NCI-H82 treated with DMSO at 0.1 percent for 48 hours (cell line): ENCODE data around the gene GRK4.
"Not testable (repeated sequence)": the region's sequence is repeated elsewhere in the genome, so short reads cannot be mapped to it uniquely, and the experiment has no call there.

Experiments
- DNase-seq: peaks from one replicate; lab custom pipeline; 2025; ENCODE audit not compliant: unreplicated experiment; lab: John Stamatoyannopoulos, UW

The GRK4 gene

DNA sequence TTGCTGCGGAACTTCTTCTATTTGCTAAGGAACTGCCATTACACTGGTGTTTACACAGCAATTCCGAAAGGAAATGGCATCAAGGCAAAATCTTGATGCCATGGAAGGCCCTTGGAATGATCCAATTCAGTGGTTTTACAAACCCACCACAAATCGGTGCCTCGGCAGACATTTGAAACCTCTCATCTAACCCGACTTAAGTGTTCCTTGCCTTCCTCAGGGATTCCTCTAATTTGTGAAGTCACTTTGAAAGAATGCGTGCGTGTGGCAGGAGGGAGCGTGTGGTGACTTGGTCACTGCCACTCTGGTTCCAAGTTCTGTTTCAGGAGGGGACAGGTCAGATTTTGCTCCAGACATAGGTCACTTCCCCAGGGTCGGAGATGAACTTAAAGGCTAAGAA lies 4.9 kb upstream of the GRK4 start:
- no peak for DNase-seq

DNA sequence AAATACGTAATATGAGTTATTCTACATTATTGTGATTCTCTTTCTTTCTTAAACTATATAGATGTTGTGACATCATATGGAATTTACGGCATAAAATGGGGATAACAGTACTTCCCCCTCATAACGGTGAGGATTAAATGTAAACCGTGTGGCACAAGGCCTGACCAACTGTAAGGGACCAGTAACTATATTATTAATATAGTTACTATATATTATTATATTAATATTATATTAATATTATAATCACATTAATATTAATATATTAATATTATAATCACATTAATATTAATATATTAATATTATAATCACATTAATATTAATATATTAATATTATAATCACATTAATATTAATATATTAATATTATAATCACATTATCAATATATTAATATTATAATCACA lies 2.9 kb upstream of the GRK4 start:
- not testable (repeated sequence) for DNase-seq

DNA sequence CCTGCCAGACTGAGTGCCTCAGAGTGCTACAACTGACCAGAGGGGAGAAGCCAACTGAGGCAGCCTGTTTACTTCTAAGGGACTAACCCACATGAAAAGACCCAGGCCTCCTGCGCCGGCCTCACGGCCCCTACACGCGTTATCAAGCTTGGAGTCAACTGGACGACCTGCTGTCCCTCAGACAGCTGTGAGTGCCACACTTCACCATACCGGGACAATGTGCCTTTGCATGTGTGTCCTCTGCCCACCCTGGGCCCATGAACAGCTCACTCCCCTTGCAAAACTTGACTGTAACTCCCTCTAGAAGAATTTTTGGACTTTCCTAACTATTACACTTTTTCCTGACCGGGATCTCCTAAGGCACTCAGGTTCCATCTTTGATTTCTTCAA lies 2.0 kb upstream of the GRK4 start:
- no peak for DNase-seq

DNA sequence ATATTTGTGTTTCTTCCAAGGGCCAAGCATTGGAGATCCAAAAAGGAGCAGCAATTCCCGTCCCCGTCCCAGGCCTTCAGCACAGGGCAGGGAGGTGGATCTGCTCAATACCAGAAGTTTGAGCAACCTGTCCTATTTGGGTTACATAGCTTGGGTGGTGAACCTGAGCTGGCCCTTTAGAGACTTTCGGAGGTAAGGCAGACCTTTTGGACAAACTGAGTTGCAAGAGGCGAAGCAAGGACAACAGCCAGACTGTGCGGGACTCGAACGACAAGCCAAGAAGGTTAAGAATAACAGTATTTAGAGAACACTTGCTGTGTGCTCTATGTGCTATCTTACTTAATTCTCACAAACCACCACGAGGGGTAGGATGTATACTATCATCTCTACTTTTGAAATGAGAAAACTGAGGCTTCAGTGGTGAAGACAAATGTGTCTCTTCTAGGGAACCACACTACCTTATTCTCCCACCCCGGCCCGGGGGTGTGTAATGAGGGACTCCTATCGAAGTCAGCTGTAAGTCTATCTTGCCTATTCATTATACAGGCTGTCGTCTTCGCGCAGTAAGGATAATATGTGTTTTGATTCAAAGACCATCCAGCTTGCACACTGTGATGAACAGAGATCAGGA lies 1.4 kb upstream of the GRK4 start:
- no peak for DNase-seq

DNA sequence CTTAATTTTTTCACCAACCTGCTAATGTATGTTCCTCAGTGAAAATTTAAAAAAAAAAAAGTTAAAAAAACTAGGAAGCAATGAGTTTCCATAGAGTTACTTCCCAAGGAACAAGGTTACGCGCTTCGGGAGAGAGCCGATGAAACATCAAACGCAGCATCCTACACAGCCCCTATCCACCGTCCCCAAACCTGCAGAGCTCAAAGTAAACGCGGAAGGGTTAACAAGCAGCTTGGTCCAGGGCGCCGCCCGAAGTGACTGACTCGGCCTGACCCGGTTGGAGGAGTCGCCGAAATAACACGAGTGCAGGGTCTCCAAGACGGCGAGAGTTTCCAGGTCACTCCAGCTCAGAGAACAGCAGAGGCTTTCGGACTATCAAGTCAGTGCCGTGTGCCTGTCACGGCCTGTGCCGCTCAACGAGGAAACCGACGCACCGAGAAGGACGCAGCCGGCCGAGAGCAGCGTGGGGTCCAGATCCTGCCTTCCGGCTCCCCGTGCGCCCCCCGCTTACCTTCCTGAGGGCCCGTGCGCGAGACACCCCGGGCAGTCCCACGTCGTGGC lies 677 bp upstream of the GRK4 start:
- no peak for DNase-seq

DNA sequence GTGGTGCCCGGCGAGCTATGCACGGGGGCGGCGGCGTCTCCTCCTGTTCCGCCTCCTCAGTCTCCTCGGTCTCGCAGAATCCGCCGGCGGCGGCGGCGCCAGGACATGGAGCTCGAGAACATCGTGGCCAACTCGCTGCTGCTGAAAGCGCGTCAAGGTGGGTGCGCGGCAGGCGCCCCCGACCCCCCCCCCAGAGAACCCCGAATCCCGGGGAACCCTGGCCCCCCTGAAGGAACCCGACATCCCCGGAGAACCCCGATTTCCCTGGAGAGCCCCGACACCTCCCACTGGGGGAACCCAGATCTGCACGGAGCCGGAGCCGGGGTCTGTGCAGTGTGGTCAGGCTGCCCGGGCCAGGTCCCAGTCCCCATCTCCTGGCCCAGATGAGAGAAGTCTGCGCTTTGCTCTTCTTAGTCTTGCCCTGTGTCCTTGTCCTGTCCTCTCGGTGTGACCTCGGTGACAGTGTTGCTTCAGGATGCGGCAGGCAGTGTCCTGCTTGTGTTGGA lies 648 bp downstream of the GRK4 start:
- DNase-seq, result no peak

DNA sequence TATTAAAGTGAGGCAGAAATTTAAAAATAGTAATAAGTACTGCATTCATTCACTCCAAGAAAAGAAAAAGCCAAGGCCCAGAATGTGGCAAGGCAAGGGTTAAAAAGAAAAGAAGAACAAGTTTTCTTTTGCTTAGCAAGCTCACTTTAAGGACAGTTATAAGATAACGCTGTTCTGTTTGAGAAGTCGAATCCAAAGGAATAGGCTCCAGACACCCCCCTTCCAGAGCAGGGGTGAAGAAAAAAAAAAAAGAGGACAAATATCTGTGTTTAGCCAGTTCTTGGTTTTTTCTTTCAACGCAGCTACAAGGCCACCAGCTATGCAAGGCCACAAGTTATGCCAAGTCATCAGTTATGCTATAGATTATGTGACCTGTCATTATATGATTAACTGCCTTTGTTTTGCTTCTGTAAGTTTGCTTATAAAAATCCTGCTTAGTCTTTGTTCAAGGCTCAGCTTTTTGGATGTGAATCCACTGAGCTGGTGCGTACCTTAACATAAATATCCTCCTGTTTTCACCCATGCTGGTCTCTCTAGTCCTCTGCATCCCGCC lies 1.4 kb downstream of the GRK4 start:
- DNase-seq, result no peak

DNA sequence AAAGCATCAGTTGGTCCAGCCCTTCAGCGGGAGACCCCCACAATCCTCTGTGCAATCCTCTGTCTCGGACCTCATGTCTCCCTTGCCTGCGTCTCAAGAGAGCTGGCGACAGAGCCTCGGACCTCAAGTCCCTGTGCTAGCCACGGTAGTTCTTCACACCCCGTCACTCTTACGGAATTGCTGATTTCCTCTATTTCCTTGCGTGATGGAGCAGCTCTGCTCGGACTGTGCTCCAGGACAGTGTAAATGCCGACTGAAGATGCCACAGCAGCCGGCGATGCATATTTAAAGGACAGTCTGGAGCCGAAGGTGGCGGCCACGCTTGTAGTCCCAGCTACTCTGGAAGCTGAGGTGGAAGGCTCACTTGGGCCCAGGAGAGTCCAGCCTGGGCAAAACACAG lies 1.9 kb downstream of the GRK4 start:
- no peak for DNase-seq

DNA sequence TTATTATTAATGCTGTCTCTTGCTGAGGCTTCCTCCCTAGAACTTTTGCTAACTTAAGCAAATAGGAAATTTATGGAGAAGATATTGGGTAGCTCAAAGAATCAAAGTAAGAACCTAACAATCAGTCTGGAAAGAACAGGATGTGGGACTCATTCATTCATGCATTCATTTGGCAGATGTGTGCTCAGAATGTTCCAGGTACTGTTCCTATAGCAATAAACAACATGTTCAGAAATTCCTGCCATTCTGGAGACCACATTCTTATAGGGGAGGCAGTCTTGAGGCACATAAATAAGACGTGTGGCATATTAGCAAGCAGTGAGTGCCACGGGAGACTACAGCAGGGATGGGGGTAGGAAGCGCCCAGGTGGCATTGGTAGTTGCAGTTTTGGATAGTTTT lies 5.0 kb downstream of the GRK4 start:
- no peak for DNase-seq

DNA sequence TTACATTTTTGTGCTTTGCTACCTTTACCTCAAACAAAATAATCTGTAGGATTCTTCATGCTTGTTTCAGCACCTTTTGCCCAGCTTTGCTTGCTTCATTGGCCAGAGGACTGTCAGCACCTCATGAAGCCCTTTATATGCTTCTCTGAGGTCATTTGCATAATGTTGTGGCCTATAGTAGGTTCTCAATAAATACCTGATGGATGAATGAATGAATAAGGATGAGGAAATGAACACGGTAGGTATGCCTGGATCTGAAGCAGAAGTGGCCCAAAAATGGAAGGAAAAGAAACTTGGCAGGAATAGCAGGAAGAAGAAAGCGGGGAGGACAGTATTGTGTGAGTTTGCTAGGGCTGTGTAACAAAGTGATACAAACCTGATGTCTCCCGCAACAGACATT lies 7.9 kb downstream of the GRK4 start:
- no peak for DNase-seq

DNA sequence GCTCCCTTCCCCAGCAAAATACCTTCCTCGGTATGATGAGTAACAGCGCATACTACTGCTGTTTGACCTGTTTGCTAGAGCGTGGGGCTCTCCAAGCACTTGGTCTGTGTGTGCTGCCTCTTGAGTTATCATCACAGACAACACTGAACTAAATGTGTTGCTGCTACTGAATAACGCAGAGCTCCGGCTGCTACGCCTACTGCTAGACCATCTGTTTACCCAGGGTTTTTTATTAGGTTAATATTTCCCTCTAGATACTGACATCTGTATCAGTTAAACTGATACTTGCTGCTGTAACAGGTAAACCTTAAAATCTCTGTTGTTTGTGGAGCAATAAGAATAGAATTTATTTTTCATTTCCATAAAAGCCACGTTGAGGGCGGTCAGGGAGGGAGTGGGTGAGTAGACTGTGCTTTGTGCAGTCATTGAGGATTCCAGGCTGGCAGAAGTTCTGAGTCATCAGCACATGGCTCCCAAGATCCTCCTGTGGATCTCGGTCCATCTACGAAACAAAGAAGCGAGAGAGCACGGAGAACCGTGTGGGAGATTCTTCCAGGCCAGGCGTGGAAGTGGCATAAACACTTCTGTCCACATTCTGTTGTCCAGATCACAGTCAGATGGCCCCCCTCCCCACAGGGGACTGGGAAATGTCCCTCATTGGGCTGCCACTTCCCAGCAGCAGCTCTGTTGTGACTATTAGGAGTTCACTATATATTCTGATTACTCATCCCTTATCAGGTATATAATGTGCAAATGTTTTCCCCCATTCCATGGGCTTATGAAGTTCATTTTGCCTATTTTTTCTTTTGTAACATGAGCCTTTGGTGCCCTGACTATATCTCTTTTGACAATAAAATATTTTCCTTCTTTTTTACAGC lies 14.1 kb downstream of the GRK4 start:
- DNase-seq, result no peak

DNA sequence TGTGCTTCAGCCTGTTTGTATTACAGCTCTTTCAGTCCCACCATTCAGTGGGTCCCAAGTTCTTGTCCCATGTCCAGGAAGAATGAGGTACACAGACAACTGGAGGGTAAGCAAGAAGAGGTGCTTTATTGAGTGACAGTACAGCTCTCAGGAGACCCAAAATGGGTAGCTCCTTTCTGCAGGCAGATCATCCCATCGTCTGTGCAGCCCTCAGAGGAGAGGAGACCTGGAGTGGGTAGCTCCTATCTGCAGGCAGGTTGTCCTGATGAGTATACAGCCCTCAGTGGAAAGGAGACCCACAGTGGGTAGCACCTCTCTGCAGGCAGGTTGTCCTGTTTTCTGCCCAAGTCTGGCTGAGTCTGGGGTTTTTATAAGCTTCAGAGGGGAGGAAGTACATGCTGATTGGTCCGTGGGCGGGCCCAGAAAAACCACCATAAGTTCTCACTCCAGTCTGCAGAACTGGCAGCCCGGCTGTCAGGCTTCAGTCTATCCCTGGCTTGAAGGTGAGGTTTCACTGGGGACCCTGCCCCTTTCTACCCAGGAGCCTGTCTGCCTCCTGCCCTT lies 18.0 kb downstream of the GRK4 start:
- DNase-seq, result no peak

DNA sequence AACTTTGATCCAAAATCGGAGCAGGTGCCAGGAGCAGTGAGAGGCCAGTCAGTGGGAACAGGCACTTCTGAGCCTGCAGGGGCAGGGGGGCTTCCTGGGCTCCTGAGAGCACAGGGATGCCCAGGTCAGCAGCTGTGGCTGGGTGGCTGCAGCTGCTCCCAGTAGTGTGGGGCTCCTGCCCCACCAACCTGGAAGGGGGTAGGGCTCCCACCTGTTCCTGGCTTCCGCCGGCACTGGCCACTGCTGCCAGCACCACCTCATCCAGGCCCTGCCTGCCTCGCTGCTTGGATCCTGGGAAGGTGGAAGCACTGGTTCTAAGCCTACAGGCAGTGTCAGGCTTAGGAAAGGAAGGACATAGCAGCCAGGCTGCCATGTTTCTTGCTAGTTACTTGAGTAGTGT lies 18.6 kb downstream of the GRK4 start:
- DNase-seq, result no peak

DNA sequence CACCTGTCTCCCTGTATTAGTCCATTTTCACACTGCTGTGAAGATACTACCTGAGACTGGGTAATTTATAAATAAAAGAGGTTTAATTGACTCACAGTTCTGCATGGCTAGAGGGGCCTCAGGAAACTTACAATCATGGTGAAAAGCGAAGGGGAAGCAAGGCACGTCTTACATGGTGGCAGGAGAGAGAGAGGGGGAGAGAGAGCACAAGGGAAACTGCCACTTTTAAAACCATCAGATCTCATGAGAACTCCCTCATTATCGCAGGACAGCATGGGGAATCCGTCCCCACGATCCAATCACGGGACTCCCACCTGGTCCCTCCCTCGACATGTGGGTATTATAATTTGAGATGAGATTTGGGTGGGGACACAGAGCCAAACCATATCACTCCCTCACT lies 20.3 kb downstream of the GRK4 start:
- not testable (repeated sequence) for DNase-seq

DNA sequence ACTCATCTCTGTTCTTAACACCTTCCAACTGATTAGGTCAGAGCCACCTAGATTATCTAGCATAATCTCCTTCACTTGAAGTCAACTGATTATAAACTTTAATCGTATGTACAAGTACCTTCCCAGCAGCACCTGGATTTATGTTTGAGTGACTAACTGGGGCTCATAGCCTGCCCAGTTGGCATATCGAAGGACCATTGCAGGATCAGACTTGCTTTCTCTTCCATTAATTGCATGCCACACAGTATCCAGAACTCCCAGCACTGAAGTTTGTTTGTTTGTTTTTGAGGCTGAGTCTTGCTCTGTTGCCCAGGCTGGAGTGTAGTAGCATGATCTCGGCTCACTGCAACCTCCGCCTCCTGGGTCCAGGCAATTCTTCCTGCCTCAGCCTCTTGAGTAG lies 27.9 kb downstream of the GRK4 start:
- DNase-seq, result no peak

DNA sequence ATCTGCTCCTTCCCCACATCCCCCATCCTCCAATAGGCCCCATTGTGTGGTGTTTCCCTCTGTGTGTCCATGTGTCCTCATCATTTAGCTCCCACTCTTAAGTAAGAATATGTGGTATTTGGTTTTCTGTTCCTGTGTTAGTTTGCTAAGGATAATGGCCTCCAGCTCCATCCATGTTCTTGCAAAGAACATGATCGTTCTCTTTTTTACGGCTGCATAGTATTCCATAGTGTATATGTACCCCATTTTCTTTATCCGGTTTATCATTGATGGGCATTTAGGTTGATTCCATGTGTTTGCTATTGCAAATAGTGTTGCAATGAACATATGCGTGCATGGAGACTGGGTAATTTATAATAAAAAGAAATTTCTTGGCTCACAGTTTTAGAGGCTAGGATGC lies 31.5 kb downstream of the GRK4 start:
- DNase-seq, result no peak

DNA sequence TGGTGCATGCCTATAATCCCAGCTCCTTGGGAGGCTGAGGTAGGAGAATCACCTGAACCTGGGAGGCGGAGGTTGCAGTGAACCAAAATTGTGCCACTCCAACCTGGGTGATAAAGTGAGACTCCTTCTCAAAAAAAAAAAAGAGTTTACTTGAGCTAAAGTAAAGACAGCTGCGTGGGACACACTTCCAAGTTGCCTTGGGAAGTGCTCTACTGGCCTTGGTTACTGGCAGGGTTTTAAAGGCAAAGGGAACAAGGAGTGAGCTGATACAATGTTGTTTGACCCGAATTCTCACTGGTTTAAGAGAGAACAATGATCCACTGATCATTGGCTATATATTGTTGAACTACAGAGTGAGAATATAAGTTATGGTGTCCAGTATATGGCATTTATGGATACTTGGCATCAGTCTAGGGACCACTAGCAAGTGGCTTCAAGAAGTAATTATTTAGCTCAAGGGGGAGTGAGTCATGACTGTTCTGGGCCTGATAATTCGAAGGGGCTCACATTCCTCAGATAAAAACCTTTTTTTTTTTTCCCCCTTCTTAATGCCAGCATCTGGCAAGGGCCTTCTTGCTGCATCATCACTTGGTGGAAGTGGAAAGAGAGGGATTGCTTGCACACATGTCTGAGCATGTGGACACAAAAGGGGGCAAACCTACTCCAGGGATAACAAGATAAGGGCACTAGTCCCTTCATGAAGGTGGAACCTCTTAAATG lies 32.3 kb downstream of the GRK4 start:
- DNase-seq, result no peak

DNA sequence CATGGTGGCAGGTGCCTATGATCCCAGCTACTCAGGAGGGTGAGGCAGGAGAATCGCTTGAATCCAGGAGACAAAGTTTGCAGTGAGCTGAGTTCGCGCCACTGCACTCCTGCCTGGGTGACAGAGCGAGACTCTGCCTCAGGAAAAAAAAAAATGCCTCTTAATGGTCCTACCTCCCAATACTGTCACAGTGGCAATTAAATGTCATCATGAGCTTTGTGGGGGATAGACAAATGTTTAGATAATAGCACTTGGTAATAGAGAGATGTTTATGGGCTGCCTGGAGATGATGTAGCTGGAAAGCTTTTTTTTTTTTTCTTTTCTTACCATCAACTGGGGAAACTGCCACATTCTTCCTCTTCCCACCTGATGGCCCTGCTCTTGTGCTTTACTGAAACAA lies 33.0 kb downstream of the GRK4 start:
- no peak for DNase-seq

DNA sequence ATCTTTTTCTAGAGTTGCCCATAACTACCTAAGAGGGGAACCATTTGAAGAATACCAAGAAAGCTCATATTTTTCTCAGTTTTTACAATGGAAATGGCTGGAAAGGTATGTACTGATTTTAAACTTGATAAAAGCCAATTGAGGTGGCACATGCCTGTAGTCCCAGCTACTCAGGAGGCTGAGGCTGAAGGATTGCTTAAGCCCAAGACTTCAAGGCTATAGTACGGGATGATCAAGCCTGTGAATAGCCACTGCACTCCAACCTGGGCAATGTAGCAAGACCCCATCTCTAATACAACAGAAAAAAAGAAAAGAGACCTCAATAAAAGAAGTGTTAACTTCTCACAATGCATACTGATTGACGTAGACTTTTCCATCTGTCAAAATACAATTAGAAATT lies 44.4 kb downstream of the GRK4 start:
- no peak for DNase-seq

DNA sequence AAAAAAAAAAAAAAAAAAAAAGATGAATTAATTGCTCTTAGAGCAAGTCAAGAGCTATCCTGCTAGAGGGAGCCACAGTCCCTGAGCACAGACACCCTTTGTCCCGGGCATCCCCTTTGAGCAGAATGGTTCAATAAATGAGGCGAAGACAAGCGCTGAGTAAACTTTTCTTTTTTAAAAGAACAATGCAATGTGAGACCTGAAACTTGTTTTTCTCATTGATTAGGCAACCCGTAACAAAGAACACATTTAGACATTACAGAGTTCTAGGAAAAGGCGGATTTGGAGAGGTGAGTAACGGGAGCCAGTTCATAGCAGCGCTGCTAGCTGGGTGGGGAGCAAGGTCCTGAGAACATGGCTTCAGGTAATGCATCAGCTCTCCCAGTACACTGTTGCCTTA lies 46.1 kb downstream of the GRK4 start:
- DNase-seq, result no peak

DNA sequence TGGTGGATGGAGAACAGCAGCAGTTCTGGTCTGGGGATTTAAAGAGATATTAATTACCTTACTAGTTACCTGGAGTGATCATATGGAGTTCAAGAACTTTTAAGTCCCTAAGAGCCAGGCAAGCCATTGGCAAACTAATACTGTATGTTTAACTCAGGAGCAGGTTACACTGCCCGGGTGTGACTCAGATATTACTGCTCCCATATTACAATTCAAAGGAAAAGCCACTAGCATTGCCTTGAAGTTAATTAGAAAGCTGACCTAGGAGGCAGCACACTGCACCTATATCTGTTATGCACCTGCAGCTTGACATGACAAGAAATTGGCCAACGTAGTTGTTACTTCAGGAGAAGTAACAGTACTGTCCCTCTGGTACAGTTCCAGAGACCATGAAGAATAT lies 47.2 kb downstream of the GRK4 start:
- no peak for DNase-seq
